CD4-positive, alpha-beta T cell treated with Interferon gamma for 1 hour (primary cell): ENCODE measurements around the gene CFAP100.

ENCODE experiments used
- DNase-seq: peaks from one replicate; pipeline ENCODE4 v3.0.0-alpha.2; 2020

Gene CFAP100

GRCh38 chr3:126484662-126485061, 90.0 kb downstream of the CFAP100 start:
- DNase-seq: no peak

- no peak for DNase-seq
Observed at GRCh38 chr3:126485176-126485897, 90.6 kb downstream of the CFAP100 start.

- DNase-seq: no peak
Observed at GRCh38 chr3:126485956-126486355, 91.2 kb downstream of the CFAP100 start.
